Kasumi-1 (cell line): ENCODE measurements around the gene ST3GAL5.

Source experiments
- DNase-seq, 2 experiments: peaks; one replicate each; lab custom pipeline; 2025; lab: John Stamatoyannopoulos, UW

The ST3GAL5 gene

GRCh38 chr2:85866165-85866659, 22.6 kb downstream of the ST3GAL5 start:
- DNase-seq, result no peak

GRCh38 chr2:85865539-85866164, 23.1 kb downstream of the ST3GAL5 start:
- no peak for DNase-seq

DNA sequence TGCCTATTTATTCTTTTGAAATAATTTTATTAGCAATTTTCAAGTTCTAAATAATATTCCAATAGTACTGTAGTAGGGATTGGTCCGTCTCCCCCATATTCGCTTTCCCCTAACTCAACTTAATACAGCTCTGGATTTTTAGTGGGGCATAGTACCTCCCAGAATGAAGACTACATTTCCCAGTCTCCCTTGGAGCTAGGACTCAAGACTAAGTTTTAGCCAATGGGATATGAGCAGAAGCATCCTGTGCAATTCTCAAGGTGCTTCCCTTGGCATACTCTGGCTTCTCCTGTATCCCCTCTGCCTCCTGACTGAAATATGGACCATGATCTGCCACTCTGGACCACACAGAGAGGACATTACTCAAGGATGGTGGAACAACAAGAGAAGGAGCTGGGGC, 24.1 kb downstream of the ST3GAL5 start:
- no peak for DNase-seq

DNA sequence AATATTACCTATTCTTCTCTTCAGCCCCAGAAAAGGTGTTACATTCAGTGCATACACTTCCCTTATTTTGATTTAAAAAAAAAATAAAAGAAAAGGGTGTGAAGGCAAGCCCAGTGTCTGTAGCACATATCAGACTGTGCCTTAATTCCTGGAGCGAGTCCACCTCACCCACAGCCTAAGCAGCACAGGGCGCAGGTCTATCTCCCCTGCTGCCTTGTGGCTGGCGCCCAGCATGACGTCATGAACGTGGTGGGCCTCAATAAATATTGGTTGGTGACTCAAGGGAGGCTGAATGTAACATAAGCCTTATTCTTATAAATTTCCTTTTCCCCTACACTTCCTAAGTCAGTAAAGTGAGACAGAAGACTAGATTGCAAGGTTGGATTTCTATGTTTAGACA, 26.4 kb downstream of the ST3GAL5 start:
- DNase-seq, result no peak

- DNase-seq, result no peak
Measured at GRCh38 chr2:85861650-85862049, 27.1 kb downstream of the ST3GAL5 start.

DNA sequence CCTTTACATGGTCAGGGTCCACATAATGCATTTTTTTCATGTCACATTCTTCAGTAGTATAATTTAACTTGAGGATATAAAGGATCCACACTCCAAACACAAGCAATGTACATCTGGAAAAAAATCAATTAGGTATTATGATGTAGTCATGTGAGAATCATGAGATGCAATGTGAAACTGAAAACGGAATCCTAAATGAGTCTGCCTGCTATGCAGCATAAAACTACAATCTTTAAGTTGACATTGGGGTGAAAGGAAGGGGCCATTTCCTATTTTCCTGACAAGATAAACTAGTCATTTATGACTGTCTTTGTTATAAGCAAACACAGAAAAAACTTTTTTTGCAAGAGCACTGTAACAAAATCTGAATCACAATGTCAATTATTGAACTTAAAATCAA, 27.6 kb downstream of the ST3GAL5 start:
- no peak for DNase-seq

DNA sequence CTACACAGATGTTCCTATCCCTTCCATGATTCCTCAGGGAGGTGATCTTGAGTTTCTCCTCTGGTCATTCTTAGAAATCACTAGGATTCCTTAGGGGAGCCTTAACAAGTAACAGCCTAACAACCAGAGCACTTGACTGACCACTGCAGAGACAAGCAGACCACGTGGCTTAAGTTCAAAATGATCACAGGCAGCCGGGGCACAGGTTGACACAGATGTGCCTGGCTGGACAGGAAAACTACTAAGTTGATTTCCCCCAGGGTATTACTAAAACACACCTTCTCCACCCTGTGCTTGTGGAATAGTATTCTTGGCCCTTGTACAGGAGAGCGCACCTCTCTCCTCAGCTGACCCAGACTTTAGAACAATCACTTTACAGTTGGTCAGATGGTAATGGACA, 29.9 kb downstream of the ST3GAL5 start:
- DNase-seq, result no peak

DNA sequence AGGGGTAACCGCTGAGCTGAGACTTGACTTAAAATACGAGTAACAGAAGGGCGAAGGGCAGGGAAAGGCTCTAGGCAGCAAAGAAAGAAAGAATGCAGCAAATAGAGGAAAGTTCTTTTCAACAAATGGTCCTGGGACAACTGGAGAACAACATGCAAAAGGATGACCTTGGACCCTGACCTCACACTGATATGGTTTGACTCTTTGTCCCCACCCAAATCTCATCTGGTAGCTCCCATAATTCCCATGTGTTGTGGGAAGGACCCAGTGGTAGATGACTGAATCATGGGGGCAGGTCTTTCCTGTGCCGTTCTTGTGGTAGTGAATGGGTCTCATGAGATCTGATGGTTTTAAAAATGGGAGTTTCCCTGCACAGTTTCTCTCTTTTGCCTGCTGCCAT, 33.9 kb downstream of the ST3GAL5 start:
- no peak for DNase-seq

DNA sequence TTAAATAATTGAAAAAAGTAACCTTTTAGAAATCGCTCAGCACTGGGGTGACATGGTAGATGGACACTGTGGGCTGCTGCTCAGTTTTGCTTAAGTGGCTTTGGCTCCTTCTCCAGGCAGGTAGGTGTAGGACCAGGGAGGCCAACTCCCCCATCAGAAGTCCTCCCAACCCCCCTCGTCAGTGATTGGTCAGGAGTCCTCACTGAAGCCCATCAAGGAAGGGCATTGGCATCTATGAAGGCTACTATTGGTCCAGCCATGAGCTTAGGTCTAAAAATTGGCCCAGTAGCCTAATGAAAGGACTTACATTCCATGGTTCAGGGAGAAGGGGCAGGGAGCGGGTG, 34.7 kb downstream of the ST3GAL5 start:
- peak in 1 of 2 experiments; percentile 38 for DNase-seq

GRCh38 chr2:85853499-85854165, 35.2 kb downstream of the ST3GAL5 start:
- DNase-seq, result peak; percentile 51 to 55

DNA sequence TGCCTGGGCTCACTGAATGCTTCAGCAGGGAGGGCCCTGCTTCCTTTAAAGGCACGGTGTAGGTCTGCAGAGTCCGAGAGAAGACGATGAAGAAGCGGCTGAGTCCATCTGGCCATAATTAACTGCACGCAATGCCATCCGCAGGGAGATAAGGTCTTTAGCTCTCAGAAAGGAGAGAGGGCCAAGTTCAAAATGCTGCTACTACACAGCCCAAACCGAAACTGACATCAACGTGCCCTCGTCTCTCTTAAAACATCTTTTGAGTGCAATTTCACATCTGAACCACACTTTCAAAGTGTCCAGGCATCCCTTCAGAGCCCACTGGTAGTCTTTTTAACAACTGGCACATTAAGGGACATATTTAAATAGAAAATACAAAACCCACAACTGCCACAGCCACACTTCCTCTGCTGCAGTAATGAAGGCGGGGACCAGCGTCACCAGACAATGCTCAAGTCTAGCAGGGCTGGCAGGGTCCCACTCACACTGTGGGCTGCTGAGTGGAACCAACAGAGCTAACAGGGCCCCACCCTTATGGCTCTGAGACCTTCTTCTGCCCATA, 35.8 kb downstream of the ST3GAL5 start:
- peak; percentile 56 to 77 for DNase-seq

DNA sequence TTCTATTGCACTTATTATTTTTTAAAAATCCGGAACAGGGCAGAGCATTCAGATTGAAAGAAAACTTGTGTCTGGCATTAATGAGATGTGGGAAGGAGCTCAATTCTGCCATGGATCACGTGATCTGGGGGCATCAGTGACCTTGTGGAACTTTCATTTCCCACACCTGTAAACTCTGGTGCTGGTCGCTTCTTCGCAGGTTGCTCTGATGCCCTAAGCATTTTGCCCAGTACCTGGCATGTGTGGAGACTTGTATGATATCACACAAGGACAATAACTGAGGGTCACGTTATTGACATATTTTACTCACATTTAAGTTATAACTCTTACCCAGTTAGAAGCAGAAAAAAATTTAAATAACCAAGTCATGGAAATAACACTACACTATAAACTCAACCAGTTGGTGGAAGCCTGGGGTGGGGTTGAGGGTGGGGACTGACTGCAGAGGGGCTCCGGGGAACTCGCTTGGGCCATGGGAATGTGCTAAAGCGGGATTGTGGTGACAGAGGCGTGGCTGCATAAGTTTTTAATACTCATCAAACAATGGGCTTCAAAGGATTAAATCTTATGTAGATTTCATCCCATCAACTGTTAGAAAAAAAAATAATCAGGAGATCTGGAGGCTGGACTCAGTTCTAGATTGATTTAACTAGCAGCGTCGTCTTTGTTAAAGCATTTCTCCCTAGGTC, 36.5 kb downstream of the ST3GAL5 start:
- DNase-seq, result no peak

DNA sequence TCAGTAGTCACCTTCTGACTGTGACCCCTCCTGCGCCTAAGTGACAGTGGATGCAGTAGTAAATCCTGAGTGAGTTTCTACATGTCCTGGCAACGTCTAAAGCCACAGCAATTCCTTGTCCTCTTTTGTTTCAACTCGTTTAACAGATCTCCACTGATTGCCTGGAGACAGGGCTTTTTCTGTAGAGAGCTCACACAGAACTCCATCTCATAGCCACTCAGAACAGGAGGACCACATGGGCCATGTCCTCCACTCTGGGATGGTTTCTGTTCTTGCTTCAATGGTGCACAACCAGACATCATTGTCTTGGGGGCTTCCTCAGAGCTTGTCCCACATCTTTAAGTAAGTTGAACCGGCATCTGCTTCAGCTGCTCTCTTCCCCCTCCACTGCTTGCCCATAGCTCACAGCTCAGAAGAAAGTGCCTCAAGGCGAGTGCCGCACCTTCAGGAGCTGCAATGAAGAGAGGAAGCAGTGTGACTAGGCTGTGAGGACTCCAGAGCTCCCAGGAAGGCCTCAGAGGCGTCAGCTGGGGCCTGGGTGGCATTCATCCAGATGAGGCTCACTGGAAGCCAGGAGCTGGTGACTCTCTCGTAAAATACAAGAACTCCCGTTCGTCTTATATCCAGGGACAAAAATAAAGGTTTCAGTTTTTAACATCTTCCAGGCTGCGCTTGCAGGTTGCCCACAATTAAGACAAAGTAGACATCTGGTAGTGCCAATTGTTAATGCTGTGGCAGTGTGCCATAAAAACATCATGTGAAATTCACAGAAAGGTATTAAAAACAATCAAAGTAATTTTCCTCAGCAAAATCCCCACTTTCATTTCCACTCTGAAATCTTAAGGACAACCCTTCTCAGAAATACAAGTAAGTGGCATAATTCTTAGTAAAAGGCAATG, 37.3 kb downstream of the ST3GAL5 start:
- peak; percentile 14 to 19 for DNase-seq

DNA sequence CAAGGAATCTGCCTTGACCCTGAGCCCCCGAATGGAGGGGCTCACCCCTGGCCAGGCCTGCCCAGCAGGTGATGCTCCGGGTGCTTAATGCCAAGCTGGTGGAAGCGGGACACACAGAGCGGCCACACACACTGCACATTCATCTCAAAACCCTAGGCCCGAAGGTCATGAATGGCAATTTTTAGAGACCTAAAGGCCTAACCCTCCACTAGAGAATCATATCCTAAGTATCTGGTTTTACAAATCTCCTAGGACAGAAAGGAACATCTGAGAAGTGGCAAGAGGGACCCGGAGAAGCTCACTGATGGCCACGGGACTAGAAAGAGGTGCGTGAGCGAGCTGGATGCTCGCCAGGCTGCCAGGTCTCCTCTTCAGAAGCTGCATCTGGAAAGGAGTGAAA, 38.3 kb downstream of the ST3GAL5 start:
- DNase-seq, result no peak

- no peak for DNase-seq
Measured at GRCh38 chr2:85847051-85847588, 41.7 kb downstream of the ST3GAL5 start.

DNA sequence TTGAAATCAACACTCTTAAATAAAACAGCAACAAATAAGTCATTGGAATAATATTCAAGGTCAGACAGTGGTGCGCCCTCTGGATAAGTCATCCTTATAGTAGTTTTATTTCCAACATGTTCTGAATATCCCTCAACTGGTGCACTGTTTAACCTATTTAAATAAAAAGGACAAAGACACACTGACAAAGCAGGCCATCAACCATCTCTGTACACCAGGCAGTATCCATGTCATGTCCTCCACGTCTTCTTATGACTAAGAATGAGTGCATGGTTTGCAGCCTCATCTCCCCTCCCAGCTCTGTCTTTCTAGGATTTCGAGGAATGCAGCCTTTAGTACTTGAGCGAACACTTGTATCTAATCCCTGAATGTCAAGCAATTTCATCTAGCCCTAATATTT, 42.4 kb downstream of the ST3GAL5 start:
- DNase-seq, result no peak

- no peak for DNase-seq
Measured at GRCh38 chr2:85844486-85844885, 44.3 kb downstream of the ST3GAL5 start.

DNA sequence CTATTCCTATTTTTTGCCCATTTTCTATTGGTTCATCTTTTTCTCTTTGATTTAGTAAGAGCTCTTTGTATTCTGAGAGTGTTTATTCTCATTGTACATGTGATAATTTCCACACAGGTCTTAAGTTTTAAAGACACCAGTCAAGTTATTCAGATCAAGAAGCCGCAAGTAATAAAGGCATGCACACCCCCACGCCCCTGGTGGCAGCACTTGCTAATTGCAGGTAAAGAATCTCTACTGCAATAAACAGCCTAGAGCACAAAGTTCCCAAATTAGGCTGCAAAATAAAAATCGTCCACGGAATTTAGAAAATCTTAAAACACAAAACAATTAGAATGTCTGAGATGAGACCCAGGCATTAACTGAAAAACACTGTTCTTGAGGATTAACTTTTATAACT, 45.2 kb downstream of the ST3GAL5 start:
- DNase-seq, result peak; percentile 17 to 44

DNA sequence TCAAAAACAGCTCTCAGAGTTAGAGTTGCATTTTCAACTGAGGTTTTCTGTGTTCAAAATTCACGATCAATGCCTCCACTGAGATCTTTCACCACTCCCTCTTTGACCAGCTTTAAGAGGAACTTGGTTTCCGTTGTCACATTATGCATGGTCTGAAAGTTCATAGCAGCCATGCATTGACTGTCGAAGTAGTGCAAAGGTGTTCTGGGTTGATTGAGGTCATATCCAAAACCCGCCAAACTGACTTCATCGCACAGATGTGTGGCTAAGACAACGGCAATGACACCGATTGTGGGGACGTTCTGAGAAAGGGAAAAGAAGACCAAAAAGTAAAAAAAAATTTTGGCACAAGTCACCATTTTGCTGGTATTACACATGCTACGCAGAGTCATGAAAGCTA, 48.7 kb downstream of the ST3GAL5 start:
- peak in 1 of 2 experiments; percentile 5 for DNase-seq

GRCh38 chr2:85839461-85839860, 49.3 kb downstream of the ST3GAL5 start:
- no peak for DNase-seq

DNA sequence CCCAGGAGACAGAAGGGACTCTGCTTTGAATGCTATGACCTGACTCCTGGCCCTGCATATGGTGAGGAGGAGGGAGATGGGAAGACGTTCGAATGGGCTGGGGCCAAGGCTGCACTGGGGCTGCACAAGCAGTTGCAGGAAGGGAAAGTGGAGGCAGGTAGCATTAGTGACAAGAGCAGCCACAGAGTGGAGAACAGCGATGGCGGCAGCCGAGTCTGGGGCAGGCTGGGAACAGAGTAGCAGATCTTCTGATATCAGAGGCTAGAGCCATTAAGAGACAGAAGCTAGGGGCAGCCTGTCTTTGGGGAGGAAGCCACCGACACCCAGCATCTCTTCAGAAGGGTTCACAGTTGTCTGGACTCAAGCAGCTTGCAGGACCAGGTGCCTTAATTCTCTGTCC, 50.1 kb downstream of the ST3GAL5 start:
- no peak for DNase-seq

- DNase-seq, result no peak
Measured at GRCh38 chr2:85838181-85838580, 50.6 kb downstream of the ST3GAL5 start.
